Endodermal cell (in vitro differentiated cells): ENCODE results near the gene TAPBPL. TPM values are rescaled to one million over a fixed set of nuclear protein-coding genes. Genes with fewer than 3 reads are reported as not detected.
"Not testable (repeated sequence)": the region's sequence is repeated elsewhere in the genome, so short reads cannot be mapped to it uniquely, and the experiment has no call there.

Experiments
- DNase-seq: peaks from one replicate; pipeline ENCODE4 v3.0.0-alpha.2; 2017
- H3K27ac ChIP-seq: 2 replicates; pipeline ENCODE4 v1.5.1; 2013; ENCODE audit warnings: mild to moderate bottlenecking, low read depth, low read length, moderate library complexity
- H3K27me3 ChIP-seq: 2 replicates; pipeline ENCODE4 v1.6.1; 2013; ENCODE audit warnings: mild to moderate bottlenecking, low read length, moderate library complexity; ENCODE audit not compliant: insufficient read depth, control insufficient read depth, poor library complexity, severe bottlenecking
- H3K36me3 ChIP-seq: 2 replicates; pipeline ENCODE4 v1.7.0; 2013; ENCODE audit warnings: mild to moderate bottlenecking, low read length, moderate library complexity; ENCODE audit not compliant: control insufficient read depth, insufficient read depth
- H3K4me1 ChIP-seq: one replicate; pipeline ENCODE4 v1.7.0; 2013; ENCODE audit warnings: low read length; ENCODE audit not compliant: control insufficient read depth, insufficient read depth
- H3K4me3 ChIP-seq: 2 replicates; pipeline ENCODE4 v1.5.1; 2013; ENCODE audit warnings: mild to moderate bottlenecking, low read length, moderate library complexity
- H3K9ac ChIP-seq: 2 replicates; pipeline ENCODE4 v1.6.1; 2013; ENCODE audit warnings: mild to moderate bottlenecking, low read length, moderate library complexity; ENCODE audit not compliant: poor library complexity, severe bottlenecking; ENCODE audit errors: extremely low read depth
- H3K9me3 ChIP-seq: 2 replicates; pipeline ENCODE4 v1.6.1; 2013; ENCODE audit warnings: mild to moderate bottlenecking, low read length, moderate library complexity; ENCODE audit not compliant: control insufficient read depth
- H3K27ac Mint-ChIP-seq: 2 replicates; pipeline ENCODE4 v1.8.0; 2020; ENCODE audit warnings: mixed read lengths
- H3K27me3 Mint-ChIP-seq: 2 replicates; pipeline ENCODE4 v1.8.0; 2021; ENCODE audit warnings: mild to moderate bottlenecking, mixed read lengths; ENCODE audit not compliant: insufficient read depth
- H3K36me3 Mint-ChIP-seq: 2 replicates; pipeline ENCODE4 v1.8.0; 2020; ENCODE audit warnings: low read depth, mixed read lengths
- H3K4me1 Mint-ChIP-seq: 2 replicates; pipeline ENCODE4 v1.8.0; 2020; ENCODE audit warnings: mixed read lengths
- H3K4me3 Mint-ChIP-seq: 2 replicates; pipeline ENCODE4 v1.8.0; 2020; ENCODE audit warnings: mild to moderate bottlenecking, moderate library complexity, mixed read lengths
- H3K9me3 Mint-ChIP-seq: 2 replicates; pipeline ENCODE4 v1.8.0; 2020; ENCODE audit warnings: mild to moderate bottlenecking, mixed read lengths
- WGBS, 2 experiments: methylation state at CpG; one replicate each; pipeline versions ENCODE4 v1.1.5 to v1.1.7; 2013; ENCODE audit warnings: missing lambda C conversion rate in 2 of 2, mixed read lengths in 1 of 2; ENCODE audit not compliant: insufficient coverage in 1 of 2, insufficient read length in 1 of 2; 5-methylcytosine and 5-hydroxymethylcytosine counted together
- total RNA-seq, 2 donors: library from RNA; stranded (reverse); fragmentation: NEBNext Ultra II Directional in 1 of 2; extraction: Animal tissue kit (Norgen Biotek cat#: 25700) in 1 of 2; gene quantifications; 2 replicates in 1 of 2; 3 replicates in 1 of 2; pipeline ENCODE4 v1.2.1, GENCODE V29; 2021
- TF ChIP-seq, protein P1 (sequence below): fragments of 200-600 bp; sonication (generic); conservative IDR thresholded peaks from 2 replicates; pipeline ENCODE4 v1.5.0; 2021; ENCODE audit warnings: antibody characterized with exemption, mild to moderate bottlenecking

The TAPBPL gene
- total RNA-seq, 2 donors from 2014 or later, result 0.55 to 1.4 TPM

DNA sequence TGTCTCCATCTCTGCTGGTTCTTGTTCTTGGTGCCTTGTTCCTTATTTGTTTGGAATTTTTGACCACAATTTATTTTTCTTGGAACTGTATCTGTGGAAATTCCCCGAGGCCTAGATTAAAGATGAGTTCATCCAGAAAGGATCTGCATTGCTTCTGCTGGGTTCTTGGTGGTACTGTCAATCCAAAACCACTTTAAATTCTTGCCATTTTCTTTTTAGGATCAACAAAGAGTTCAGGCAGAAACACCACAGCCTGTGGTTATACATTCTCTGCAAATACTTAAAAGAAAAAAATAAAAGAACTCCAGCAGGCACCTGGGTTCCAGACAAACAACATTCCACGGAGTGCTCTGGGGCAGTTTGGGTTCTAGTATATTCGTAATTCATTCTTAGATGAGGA lies 24.6 kb downstream of the TAPBPL start:
- H3K27me3 ChIP-seq, result no peaks in the 10 kb centered on the region
- DNase-seq, result no peak
- no peak overlapping the region for H3K9ac ChIP-seq
- WGBS, 2 experiments, result 89 to 94% methylated on average over 3 of the region's 3 CpGs
- no peak overlapping the region for H3K27ac ChIP-seq
- H3K36me3 ChIP-seq, result no peaks in the 10 kb centered on the region
- peaks cover 3% of the 10 kb centered on the region for H3K4me1 Mint-ChIP-seq
- TF ChIP-seq, protein P1, sequence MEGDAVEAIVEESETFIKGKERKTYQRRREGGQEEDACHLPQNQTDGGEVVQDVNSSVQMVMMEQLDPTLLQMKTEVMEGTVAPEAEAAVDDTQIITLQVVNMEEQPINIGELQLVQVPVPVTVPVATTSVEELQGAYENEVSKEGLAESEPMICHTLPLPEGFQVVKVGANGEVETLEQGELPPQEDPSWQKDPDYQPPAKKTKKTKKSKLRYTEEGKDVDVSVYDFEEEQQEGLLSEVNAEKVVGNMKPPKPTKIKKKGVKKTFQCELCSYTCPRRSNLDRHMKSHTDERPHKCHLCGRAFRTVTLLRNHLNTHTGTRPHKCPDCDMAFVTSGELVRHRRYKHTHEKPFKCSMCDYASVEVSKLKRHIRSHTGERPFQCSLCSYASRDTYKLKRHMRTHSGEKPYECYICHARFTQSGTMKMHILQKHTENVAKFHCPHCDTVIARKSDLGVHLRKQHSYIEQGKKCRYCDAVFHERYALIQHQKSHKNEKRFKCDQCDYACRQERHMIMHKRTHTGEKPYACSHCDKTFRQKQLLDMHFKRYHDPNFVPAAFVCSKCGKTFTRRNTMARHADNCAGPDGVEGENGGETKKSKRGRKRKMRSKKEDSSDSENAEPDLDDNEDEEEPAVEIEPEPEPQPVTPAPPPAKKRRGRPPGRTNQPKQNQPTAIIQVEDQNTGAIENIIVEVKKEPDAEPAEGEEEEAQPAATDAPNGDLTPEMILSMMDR, result no peak
- no peaks in the 10 kb centered on the region for H3K4me1 ChIP-seq
- H3K9me3 Mint-ChIP-seq, result peaks cover 28% of the 10 kb centered on the region
- H3K36me3 Mint-ChIP-seq, result no peaks in the 10 kb centered on the region
- no peak overlapping the region for H3K27ac Mint-ChIP-seq
- peaks cover 43% of the 10 kb centered on the region for H3K27me3 Mint-ChIP-seq
- H3K4me3 Mint-ChIP-seq, result no peak overlapping the region
- H3K9me3 ChIP-seq, result peaks cover 8% of the 10 kb centered on the region
- no peak overlapping the region for H3K4me3 ChIP-seq

DNA sequence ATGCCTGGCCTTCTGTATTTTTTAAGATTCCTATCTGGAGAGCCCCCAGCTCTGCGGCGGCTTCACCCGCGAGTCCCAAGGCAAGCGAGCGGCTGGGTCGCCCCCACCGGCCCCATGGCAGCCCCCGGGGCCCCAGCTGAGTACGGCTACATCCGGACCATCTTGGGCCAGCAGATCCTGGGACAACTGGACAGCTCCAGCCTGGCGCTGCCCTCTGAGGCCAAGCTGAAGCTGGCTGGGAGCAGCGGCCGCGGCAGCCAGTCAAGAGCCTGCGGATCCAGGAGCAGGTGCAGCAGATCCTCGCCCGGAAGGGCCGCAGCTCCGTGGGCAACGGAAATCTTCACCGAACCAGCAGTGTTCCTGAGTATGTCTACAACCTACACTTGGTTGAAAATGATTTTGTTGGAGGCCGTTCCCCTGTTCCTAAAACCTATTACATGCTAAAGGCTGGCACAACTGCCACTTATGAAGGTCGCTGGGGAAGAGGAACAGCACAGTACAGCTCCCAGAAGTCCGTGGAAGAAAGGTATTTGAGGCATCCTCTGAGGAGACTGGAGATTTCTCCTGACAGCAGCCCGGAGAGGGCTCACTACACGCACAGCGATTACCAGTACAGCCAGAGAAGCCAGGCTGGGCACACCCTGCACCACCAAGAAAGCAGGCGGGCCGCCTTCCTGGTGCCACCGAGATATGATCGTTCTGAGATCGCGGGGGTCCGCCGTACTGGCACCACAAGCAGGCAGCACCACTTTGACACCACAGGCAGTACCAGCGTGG lies 25.9 kb downstream of the TAPBPL start:
- not testable (repeated sequence) for H3K4me3 Mint-ChIP-seq, H3K36me3 Mint-ChIP-seq, H3K9ac ChIP-seq, H3K27me3 ChIP-seq, DNase-seq, H3K4me1 Mint-ChIP-seq, H3K27ac Mint-ChIP-seq, H3K9me3 ChIP-seq, H3K27ac ChIP-seq, H3K4me1 ChIP-seq, H3K36me3 ChIP-seq, H3K4me3 ChIP-seq
- WGBS, 2 experiments, result 94% methylated on average over 32 to 37 of the region's 37 CpGs
- H3K9me3 Mint-ChIP-seq, result peaks cover 28% of the 10 kb centered on the region
- peaks cover 34% of the 10 kb centered on the region for H3K27me3 Mint-ChIP-seq

DNA sequence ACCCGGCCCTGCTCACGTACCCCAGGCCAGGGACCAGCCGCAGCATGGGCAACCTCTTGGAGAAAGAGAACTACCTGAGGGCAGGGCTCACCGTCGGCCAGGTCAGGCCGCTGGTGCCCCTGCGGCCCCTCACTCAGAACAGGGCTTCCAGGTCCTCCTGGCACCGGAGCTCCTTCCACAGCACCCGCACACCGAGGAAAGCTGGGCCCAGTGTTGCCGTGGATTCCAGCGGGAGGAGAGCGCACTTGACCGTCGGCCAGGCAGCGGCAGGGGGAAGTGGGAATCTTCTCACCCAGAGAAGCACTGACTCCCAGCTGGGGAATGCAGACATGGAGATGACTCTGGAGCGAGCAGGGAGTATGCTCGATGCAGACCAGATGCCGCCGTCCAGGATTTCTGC lies 26.6 kb downstream of the TAPBPL start:
- H3K27me3 Mint-ChIP-seq, result peaks cover 36% of the 10 kb centered on the region
- Histone ChIP-seq H3K4me1 (no peaks in the 10 kb centered on the region), H3K27ac (no peak overlapping the region)

More for the DNA sequence above, 26.6 kb downstream of the TAPBPL start:
- no peak overlapping the region for H3K27ac Mint-ChIP-seq
- peaks cover 28% of the 10 kb centered on the region for H3K9me3 Mint-ChIP-seq
- Histone ChIP-seq H3K4me3 (no peak overlapping the region), H3K36me3 (no peaks in the 10 kb centered on the region), H3K27me3 (no peaks in the 10 kb centered on the region), H3K9ac (no peak overlapping the region), H3K9me3 (peaks cover 8% of the 10 kb centered on the region)
- no peaks in the 10 kb centered on the region for H3K36me3 Mint-ChIP-seq
- H3K4me1 Mint-ChIP-seq, result peaks cover 3% of the 10 kb centered on the region
- no peak for DNase-seq
- no peak overlapping the region for H3K4me3 Mint-ChIP-seq
- TF ChIP-seq, protein P1, result no peak
- WGBS, 2 experiments, result 91 to 93% methylated on average over 17 to 20 of the region's 20 CpGs
